ENCODE data around the gene SIRPA. TPM values are rescaled to one million over a fixed set of nuclear protein-coding genes. Genes with fewer than 3 reads are reported as not detected.

Gene SIRPA
- total RNA-seq, 1 experiment from 2014 or later, result 6.0 TPM

DNA sequence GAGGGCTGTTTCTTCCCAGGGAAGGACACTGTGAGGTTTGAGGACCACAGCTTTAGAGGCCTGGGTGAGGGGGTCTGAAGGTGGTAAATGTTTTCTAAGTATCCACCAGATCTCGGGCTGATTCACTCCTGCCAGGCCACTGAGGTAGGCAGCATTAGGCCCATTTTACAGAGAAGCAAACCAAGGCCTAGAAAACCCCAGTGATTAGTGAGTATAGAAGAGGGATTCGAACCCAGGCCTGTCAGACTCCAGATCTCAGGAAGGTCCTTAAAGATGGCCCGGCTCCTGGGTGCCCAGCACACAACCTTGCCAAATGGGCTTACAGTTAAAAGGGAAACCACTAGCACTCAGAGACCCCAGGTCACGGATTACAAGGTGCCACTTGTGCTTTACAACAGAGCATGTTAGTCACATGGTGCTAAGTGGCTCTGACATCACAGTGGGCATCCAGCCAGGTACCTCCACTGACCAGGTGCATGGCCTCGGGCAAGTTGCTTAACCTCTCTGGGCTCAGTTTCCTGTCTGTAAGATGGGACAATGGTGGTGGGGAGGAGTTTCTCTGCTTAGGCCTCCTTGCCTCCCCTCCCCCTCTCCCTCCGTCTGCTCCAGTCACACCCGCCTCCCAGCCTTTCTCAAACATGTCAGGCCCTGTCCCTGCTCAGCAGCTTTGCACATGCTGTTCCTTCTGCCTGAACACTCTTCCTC is 18.8 kb upstream of the SIRPA start:
- H3K56ac ChIP-seq (ENCODE audit: insufficient read length, low read depth, low read length), result no peak overlapping the region
- no peaks in the 10 kb centered on the region for H3K79me1 ChIP-seq (ENCODE audit: insufficient read depth, low read depth, low read length, poor library complexity, severe bottlenecking)
- no peak overlapping the region for H3K14ac ChIP-seq (ENCODE audit: insufficient read depth, low read length)
- H3K18ac ChIP-seq (ENCODE audit: insufficient read length, low read depth, low read length), result no peak overlapping the region
- H2AK5ac ChIP-seq (ENCODE audit: insufficient read length, low read length), result no peak overlapping the region
- H3K4me2 ChIP-seq (ENCODE audit: insufficient read depth, insufficient read length, low read length), result no peak overlapping the region
- no peaks in the 10 kb centered on the region for H3K27me3 ChIP-seq (ENCODE audit: insufficient read depth, low read length)
- no peak overlapping the region for H2BK20ac ChIP-seq (ENCODE audit: low read depth, low read length, poor library complexity, severe bottlenecking)
- H3K9me3 ChIP-seq (ENCODE audit: control insufficient read depth, low read depth, low read length), result no peaks in the 10 kb centered on the region
- H3K4me1 Mint-ChIP-seq, result peaks cover 11 to 20% of the 10 kb centered on the region in 2 experiments
- no peak overlapping the region for H3K9ac ChIP-seq (ENCODE audit: extremely low read depth, insufficient read length, low read length)
- no peak overlapping the region for H3K4ac ChIP-seq (ENCODE audit: low read depth, low read length)
- H3K4me3 Mint-ChIP-seq, result no peak overlapping the region
- H3K79me2 ChIP-seq (ENCODE audit: insufficient read depth, low read length), result no peaks in the 10 kb centered on the region
- no peak overlapping the region for H4K8ac ChIP-seq (replicated peaks; ENCODE audit: insufficient read length, low read depth, low read length)
- H3K9me3 Mint-ChIP-seq, result peaks cover 0 to 6% of the 10 kb centered on the region in 2 experiments; a peak in 3 of 5 replicates
- no peak overlapping the region for H4K5ac ChIP-seq (ENCODE audit: insufficient read length, low read depth, low read length)
- H3K27me3 Mint-ChIP-seq (ENCODE audit: low read depth), result peaks cover 13% of the 10 kb centered on the region
- H3K23me2 ChIP-seq (ENCODE audit: insufficient read length, low read depth, low read length, poor library complexity, severe bottlenecking), result no peaks in the 10 kb centered on the region
- DNase-seq, result no peak
- no peak overlapping the region for H3K27ac ChIP-seq (ENCODE audit: insufficient read length, low read depth, low read length)
- no peak overlapping the region for H3T11ph ChIP-seq (ENCODE audit: low read length)
- no peak overlapping the region for H2AFZ ChIP-seq (ENCODE audit: low read length)
- H3K23ac ChIP-seq (ENCODE audit: insufficient read length, low read depth, low read length), result no peak overlapping the region
- no peak overlapping the region for H2BK12ac ChIP-seq (ENCODE audit: insufficient read length, low read depth, low read length)
- H3K4me1 ChIP-seq (ENCODE audit: insufficient read depth, low read length), result no peaks in the 10 kb centered on the region
- TF ChIP-seq, protein P1, sequence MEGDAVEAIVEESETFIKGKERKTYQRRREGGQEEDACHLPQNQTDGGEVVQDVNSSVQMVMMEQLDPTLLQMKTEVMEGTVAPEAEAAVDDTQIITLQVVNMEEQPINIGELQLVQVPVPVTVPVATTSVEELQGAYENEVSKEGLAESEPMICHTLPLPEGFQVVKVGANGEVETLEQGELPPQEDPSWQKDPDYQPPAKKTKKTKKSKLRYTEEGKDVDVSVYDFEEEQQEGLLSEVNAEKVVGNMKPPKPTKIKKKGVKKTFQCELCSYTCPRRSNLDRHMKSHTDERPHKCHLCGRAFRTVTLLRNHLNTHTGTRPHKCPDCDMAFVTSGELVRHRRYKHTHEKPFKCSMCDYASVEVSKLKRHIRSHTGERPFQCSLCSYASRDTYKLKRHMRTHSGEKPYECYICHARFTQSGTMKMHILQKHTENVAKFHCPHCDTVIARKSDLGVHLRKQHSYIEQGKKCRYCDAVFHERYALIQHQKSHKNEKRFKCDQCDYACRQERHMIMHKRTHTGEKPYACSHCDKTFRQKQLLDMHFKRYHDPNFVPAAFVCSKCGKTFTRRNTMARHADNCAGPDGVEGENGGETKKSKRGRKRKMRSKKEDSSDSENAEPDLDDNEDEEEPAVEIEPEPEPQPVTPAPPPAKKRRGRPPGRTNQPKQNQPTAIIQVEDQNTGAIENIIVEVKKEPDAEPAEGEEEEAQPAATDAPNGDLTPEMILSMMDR (conservative IDR thresholded peaks at IDR 0.05), result no peak
- no peak overlapping the region for H2BK120ac ChIP-seq (ENCODE audit: low read depth, low read length, poor library complexity, severe bottlenecking)
- WGBS (ENCODE audit: extremely low coverage, insufficient read length, low lambda C conversion rate), result no CpG with 5 or more reads among the region's 7 CpGs
- no peaks in the 10 kb centered on the region for H3K36me3 Mint-ChIP-seq (ENCODE audit: insufficient read depth in 1 of 3, low read depth in 3 of 3)
- H4K91ac ChIP-seq (ENCODE audit: insufficient read length, low read depth, low read length), result no peak overlapping the region
- no peak overlapping the region for H3K27ac Mint-ChIP-seq
- H2BK5ac ChIP-seq (ENCODE audit: insufficient read length, low read length), result no peak overlapping the region
- no peaks in the 10 kb centered on the region for H4K20me1 ChIP-seq (ENCODE audit: control insufficient read depth, insufficient read depth, insufficient read length)
- H2BK15ac ChIP-seq (ENCODE audit: low read depth, low read length), result no peak overlapping the region

Data from H9 (cell line).